Neural progenitor cell (in vitro differentiated cells): ENCODE measurements around the gene SH3PXD2B. TPM values are rescaled to one million over a fixed set of nuclear protein-coding genes. Genes with fewer than 3 reads are reported as not detected.

Source experiments
- DNase-seq: peaks from one replicate; pipeline ENCODE4 v3.0.0-alpha.2; 2016; ENCODE audit warnings: low spot score
- H2AFZ ChIP-seq: fragments of 200-600 bp; sonication (generic); replicated peaks from 2 replicates; pipeline ENCODE4 v1.6.1; 2016; ENCODE audit warnings: antibody characterized with exemption
- H3F3A ChIP-seq: fragments of 200-600 bp; sonication (generic); 2 replicates; pipeline ENCODE4 v1.6.1; 2016; ENCODE audit warnings: antibody characterized with exemption, low read depth
- H3K27ac ChIP-seq: fragments of 200-600 bp; sonication (generic); 2 replicates; pipeline ENCODE4 v1.5.1; 2016; ENCODE audit warnings: mild to moderate bottlenecking
- H3K27me3 ChIP-seq: fragments of 200-600 bp; sonication (generic); 2 replicates; pipeline ENCODE4 v1.6.1; 2016; ENCODE audit warnings: mild to moderate bottlenecking, moderate library complexity
- H3K36me3 ChIP-seq: fragments of 200-600 bp; sonication (generic); 2 replicates; pipeline ENCODE4 v1.5.1; 2016
- H3K4me1 ChIP-seq: fragments of 200-600 bp; sonication (generic); 2 replicates; pipeline ENCODE4 v1.6.1; 2016; ENCODE audit warnings: mixed run types
- H3K4me2 ChIP-seq: fragments of 200-600 bp; sonication (generic); 2 replicates; pipeline ENCODE4 v1.6.1; 2016
- H3K4me3 ChIP-seq: fragments of 200-600 bp; sonication (generic); 2 replicates; pipeline ENCODE4 v1.5.1; 2016
- H3K79me2 ChIP-seq: fragments of 200-600 bp; sonication (generic); 2 replicates; pipeline ENCODE4 v1.6.1; 2016; ENCODE audit warnings: low read depth
- H3K9ac ChIP-seq: fragments of 200-600 bp; sonication (generic); 2 replicates; pipeline ENCODE4 v1.6.1; 2016
- H3K9me3 ChIP-seq: fragments of 200-600 bp; sonication (generic); 2 replicates; pipeline ENCODE4 v1.5.1; 2016; ENCODE audit warnings: low read depth
- H4K20me1 ChIP-seq: fragments of 200-600 bp; sonication (generic); 2 replicates; pipeline ENCODE4 v1.6.1; 2016; ENCODE audit warnings: low read depth
- H3K27ac Mint-ChIP-seq: 3 replicates; pipeline ENCODE4 v1.8.0; 2021; ENCODE audit warnings: mixed read lengths
- H3K27me3 Mint-ChIP-seq: 2 replicates; pipeline ENCODE4 v1.8.0; 2022; ENCODE audit warnings: low read depth, mild to moderate bottlenecking, inconsistent platforms, moderate library complexity, mixed read lengths; ENCODE audit not compliant: insufficient read depth
- H3K36me3 Mint-ChIP-seq: 3 replicates; pipeline ENCODE4 v1.8.0; 2021; ENCODE audit warnings: mixed read lengths
- H3K4me1 Mint-ChIP-seq: 3 replicates; pipeline ENCODE4 v1.8.0; 2021; ENCODE audit warnings: mixed read lengths
- H3K4me3 Mint-ChIP-seq: 3 replicates; pipeline ENCODE4 v1.8.0; 2021; ENCODE audit warnings: mild to moderate bottlenecking, moderate library complexity, mixed read lengths
- H3K9me3 Mint-ChIP-seq: 3 replicates; pipeline ENCODE4 v1.8.0; 2020; ENCODE audit warnings: mixed read lengths
- EZH2 ChIP-seq: fragments of 200-600 bp; sonication (generic); IDR thresholded peaks from 2 replicates; pipeline ENCODE4 v1.6.1; 2017; ENCODE audit warnings: antibody characterized with exemption, mild to moderate bottlenecking, moderate library complexity
- EZH2phosphoT487 ChIP-seq: fragments of 200-600 bp; sonication (generic); IDR thresholded peaks from 2 replicates; pipeline ENCODE4 v1.6.1; 2017; ENCODE audit warnings: antibody characterized with exemption
- total RNA-seq: library from RNA; depleted of rRNA; stranded (reverse); fragments of >200 nt; gene quantifications from 2 replicates; pipeline ENCODE4 v1.2.3, GENCODE V29; 2015; ENCODE audit warnings: low replicate concordance
- TF ChIP-seq, protein P1 (sequence below): fragments of 200-600 bp; sonication (generic); IDR thresholded peaks from 2 replicates; pipeline ENCODE4 v1.5.1; 2017; ENCODE audit warnings: antibody characterized with exemption, mild to moderate bottlenecking

Gene SH3PXD2B
- total RNA-seq, 1 donor from 2014 or later, result 27.3 TPM

DNA sequence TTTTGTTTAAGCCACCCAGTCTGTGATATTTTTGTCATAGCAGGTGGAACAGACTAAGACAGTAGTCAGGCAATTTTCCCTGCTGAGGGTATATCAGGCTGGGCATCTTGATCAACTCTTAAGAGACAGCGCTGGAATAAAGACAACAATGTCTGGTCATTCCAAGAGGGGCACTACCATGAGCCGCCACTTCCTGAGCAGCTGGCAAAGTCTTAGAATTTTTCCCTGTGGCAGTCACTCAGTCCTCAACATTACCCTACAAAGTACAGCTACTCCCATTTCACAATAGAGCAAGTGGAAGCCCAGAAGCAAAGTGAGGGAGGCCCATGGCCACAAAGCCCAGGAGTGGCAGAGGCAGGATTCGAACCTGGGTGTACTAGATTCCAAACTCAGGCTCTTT is 74.8 kb downstream of the SH3PXD2B start:
- DNase-seq, result no peak
- no peak overlapping the region for H3K4me3 Mint-ChIP-seq
- Histone ChIP-seq H3K79me2 (no peaks in the 10 kb centered on the region), H3K9ac (no peak overlapping the region), H2AFZ (no peak overlapping the region), H3K36me3 (peaks cover 6% of the 10 kb centered on the region), H4K20me1 (no peaks in the 10 kb centered on the region), H3K27ac (no peak overlapping the region), H3K27me3 (no peaks in the 10 kb centered on the region), H3K4me3 (no peak overlapping the region), H3K9me3 (no peaks in the 10 kb centered on the region), H3K4me2 (no peak overlapping the region), H3F3A (no peaks in the 10 kb centered on the region), H3K4me1 (no peaks in the 10 kb centered on the region)
- H3K27ac Mint-ChIP-seq, result no peak overlapping the region
- TF ChIP-seq EZH2, result no peak
- TF ChIP-seq, protein P1, sequence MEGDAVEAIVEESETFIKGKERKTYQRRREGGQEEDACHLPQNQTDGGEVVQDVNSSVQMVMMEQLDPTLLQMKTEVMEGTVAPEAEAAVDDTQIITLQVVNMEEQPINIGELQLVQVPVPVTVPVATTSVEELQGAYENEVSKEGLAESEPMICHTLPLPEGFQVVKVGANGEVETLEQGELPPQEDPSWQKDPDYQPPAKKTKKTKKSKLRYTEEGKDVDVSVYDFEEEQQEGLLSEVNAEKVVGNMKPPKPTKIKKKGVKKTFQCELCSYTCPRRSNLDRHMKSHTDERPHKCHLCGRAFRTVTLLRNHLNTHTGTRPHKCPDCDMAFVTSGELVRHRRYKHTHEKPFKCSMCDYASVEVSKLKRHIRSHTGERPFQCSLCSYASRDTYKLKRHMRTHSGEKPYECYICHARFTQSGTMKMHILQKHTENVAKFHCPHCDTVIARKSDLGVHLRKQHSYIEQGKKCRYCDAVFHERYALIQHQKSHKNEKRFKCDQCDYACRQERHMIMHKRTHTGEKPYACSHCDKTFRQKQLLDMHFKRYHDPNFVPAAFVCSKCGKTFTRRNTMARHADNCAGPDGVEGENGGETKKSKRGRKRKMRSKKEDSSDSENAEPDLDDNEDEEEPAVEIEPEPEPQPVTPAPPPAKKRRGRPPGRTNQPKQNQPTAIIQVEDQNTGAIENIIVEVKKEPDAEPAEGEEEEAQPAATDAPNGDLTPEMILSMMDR, result no peak
- no peak for TF ChIP-seq EZH2phosphoT487
- H3K36me3 Mint-ChIP-seq, result peaks cover 32% of the 10 kb centered on the region
- H3K4me1 Mint-ChIP-seq, result no peaks in the 10 kb centered on the region
- H3K9me3 Mint-ChIP-seq, result no peaks in the 10 kb centered on the region
- peaks cover 5% of the 10 kb centered on the region for H3K27me3 Mint-ChIP-seq

GRCh38 chr5:172377856-172378255 is 76.5 kb downstream of the SH3PXD2B start:
- Mint-ChIP-seq H3K4me3 (no peak overlapping the region), H3K27ac (no peak overlapping the region), H3K27me3 (peaks cover 9% of the 10 kb centered on the region), H3K4me1 (no peaks in the 10 kb centered on the region), H3K36me3 (peaks cover 44% of the 10 kb centered on the region), H3K9me3 (peaks cover 2% of the 10 kb centered on the region)
- Histone ChIP-seq H3K79me2 (no peaks in the 10 kb centered on the region), H3K9me3 (no peaks in the 10 kb centered on the region), H3F3A (no peaks in the 10 kb centered on the region), H3K36me3 (peaks cover 6% of the 10 kb centered on the region), H3K4me1 (no peaks in the 10 kb centered on the region), H3K9ac (no peak overlapping the region), H3K4me2 (no peak overlapping the region), H3K4me3 (no peak overlapping the region), H3K27me3 (no peaks in the 10 kb centered on the region), H2AFZ (no peak overlapping the region), H3K27ac (no peak overlapping the region), H4K20me1 (no peaks in the 10 kb centered on the region)
- DNase-seq, result no peak
- TF ChIP-seq EZH2phosphoT487, result no peak
- TF ChIP-seq, protein P1, result no peak
- no peak for TF ChIP-seq EZH2

DNA sequence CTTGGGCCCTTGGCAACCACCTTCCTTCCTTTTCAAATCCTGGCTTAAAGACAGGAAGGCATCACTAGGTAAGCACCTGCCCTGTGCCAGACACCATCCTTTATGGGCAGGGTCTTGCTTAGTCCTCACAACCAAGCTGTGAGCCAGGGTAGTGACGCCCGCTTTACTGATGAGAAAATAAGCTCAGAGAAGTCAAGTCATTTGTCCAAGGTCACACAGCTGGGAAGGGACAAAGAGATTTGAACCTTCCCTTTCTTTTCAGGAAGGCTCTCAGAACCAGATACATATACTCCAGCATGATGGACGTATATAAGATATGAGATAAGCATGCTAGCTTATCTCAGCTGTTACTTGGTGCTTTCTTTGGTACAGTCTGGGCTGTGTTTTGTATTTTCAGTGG is 76.9 kb downstream of the SH3PXD2B start:
- peaks cover 9% of the 10 kb centered on the region for H3K27me3 Mint-ChIP-seq
- H3F3A ChIP-seq, result no peaks in the 10 kb centered on the region
- H3K4me3 ChIP-seq, result no peak overlapping the region
- H3K9ac ChIP-seq, result no peak overlapping the region
- H2AFZ ChIP-seq, result no peak overlapping the region
- no peak for DNase-seq
- H3K4me1 Mint-ChIP-seq, result no peaks in the 10 kb centered on the region
- TF ChIP-seq, protein P1, result no peak
- no peak overlapping the region for H3K4me3 Mint-ChIP-seq
- H3K4me2 ChIP-seq, result no peak overlapping the region
- H3K4me1 ChIP-seq, result no peaks in the 10 kb centered on the region
- no peak overlapping the region for H3K27ac Mint-ChIP-seq
- H4K20me1 ChIP-seq, result no peaks in the 10 kb centered on the region
- H3K79me2 ChIP-seq, result no peaks in the 10 kb centered on the region
- peaks cover 3% of the 10 kb centered on the region for H3K9me3 Mint-ChIP-seq
- peaks cover 48% of the 10 kb centered on the region for H3K36me3 Mint-ChIP-seq
- no peak overlapping the region for H3K27ac ChIP-seq
- no peaks in the 10 kb centered on the region for H3K9me3 ChIP-seq
- H3K36me3 ChIP-seq, result peaks cover 4% of the 10 kb centered on the region
- no peaks in the 10 kb centered on the region for H3K27me3 ChIP-seq

- Histone ChIP-seq H3K36me3 (no peaks in the 10 kb centered on the region), H3K79me2 (no peaks in the 10 kb centered on the region), H3F3A (no peaks in the 10 kb centered on the region), H3K4me2 (no peak overlapping the region), H3K4me3 (no peak overlapping the region), H3K9ac (no peak overlapping the region), H3K27ac (no peak overlapping the region), H3K4me1 (no peaks in the 10 kb centered on the region), H2AFZ (no peak overlapping the region), H3K9me3 (no peaks in the 10 kb centered on the region), H3K27me3 (no peaks in the 10 kb centered on the region), H4K20me1 (no peaks in the 10 kb centered on the region)
- Mint-ChIP-seq H3K4me3 (no peak overlapping the region), H3K4me1 (no peaks in the 10 kb centered on the region), H3K36me3 (peaks cover 55% of the 10 kb centered on the region), H3K27ac (no peak overlapping the region), H3K9me3 (peaks cover 19% of the 10 kb centered on the region), H3K27me3 (peaks cover 11% of the 10 kb centered on the region)
- TF ChIP-seq EZH2 (no peak), EZH2phosphoT487 (no peak)
- TF ChIP-seq, protein P1, result no peak
- DNase-seq, result no peak
Measured at GRCh38 chr5:172374783-172375182, 79.5 kb downstream of the SH3PXD2B start.
